Rectal smooth muscle tissue (tissue), 1 donor: ENCODE data around the gene FAM222B.

Experiments
- H3K27ac ChIP-seq: one replicate; pipeline ENCODE4 v1.7.0; 2013; ENCODE audit warnings: low read depth, low read length, inconsistent platforms
- H3K27me3 ChIP-seq: one replicate; pipeline ENCODE4 v1.7.0; 2013; ENCODE audit warnings: low read length; ENCODE audit not compliant: control insufficient read depth, insufficient read depth
- H3K36me3 ChIP-seq: one replicate; pipeline ENCODE4 v1.7.0; 2013; ENCODE audit warnings: low read length; ENCODE audit not compliant: control insufficient read depth, insufficient read depth
- H3K4me1 ChIP-seq: one replicate; pipeline ENCODE4 v1.7.0; 2013; ENCODE audit warnings: low read length; ENCODE audit not compliant: control insufficient read depth, insufficient read depth
- H3K4me3 ChIP-seq: one replicate; pipeline ENCODE4 v1.7.0; 2013; ENCODE audit warnings: low read length
- H3K9ac ChIP-seq: one replicate; pipeline ENCODE4 v1.7.0; 2013; ENCODE audit warnings: low read length

Gene FAM222B, protein sequence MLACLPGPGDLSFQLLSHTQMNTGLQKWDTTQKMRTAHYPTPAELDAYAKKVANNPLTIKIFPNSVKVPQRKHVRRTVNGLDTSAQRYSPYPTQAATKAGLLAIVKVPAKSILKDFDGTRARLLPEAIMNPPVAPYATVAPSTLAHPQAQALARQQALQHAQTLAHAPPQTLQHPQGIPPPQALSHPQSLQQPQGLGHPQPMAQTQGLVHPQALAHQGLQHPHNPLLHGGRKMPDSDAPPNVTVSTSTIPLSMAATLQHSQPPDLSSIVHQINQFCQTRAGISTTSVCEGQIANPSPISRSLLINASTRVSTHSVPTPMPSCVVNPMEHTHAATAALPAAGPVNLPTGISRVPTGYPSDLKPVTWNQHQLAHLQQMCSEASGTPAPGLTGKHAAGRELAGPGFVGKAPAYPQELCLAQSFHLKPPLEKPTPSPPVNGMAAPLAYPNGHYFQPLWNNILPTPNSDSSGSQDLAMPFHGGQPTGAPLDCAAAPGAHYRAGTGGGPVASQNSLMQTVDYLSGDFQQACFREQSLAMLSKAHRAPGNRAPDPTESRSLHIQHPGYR

DNA sequence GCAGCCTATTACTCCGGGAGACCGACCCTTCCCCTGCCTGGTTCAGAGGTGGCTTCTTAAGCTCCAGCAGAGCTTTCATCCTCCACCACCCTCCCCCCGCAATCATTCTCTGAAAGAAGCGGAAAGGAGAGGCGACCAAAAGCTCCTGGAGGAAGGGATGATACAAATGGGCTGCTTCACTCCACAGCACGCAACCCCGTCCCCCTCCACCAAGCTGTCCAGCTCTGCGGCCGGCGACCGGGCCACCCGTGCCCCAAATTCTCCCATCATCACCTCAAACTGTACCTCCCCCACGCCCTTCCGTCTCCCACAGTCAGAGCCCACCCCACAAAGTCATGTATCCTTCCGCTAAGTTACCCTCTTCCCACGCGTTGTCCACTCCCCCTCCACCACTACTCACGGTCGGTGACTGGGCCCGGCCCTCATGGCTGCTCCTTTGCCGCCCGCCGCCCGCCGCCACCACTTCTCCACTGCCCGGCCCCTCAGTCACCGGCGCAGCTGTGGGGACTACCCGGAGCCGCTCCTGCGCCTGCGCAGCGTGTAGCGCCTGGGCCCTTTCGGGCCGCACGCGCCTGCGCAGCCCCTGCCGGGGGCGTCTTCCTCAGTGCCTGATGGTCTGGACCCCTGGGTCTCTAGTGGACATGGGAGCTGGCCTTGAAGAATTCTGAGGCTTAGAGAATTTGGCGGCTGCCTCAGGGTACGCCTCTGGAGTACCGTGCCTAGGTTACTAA is at the start of gene FAM222B:
Gene FAM222B, minus strand, starts transcription at position 509 of the 731 bp plus-strand sequence. CDS start 76,123 bp downstream, outside the sequence.
- Histone ChIP-seq H3K36me3 (no peaks in the 10 kb centered on the region), H3K27ac (peak within 1 kb of the TSS; percentile 70)

DNA sequence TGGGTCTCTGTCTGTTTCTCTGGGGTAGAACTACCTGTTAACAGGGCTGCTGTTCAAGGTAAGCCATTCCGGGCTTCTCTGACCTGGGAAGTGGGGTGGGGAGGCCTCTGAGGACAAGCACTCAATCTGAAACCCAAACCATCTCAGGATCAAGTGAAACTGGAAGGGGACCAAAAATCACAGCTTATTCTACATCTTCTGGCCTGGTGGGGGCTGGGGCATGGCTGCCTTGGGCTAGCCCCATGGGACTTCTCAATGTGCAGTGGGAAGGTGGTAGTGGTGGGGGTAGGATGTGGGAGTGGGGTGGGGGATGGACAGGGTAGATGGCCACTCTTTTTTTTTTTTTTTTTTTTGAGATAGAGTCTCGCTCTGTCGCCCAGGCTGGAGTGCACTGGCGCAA is 49.4 kb upstream of the FAM222B start:
- Histone ChIP-seq H3K4me1 (no peaks in the 10 kb centered on the region), H3K27me3 (no peaks in the 10 kb centered on the region), H3K36me3 (peaks cover 5% of the 10 kb centered on the region), H3K27ac (no peak overlapping the region), H3K9ac (no peak overlapping the region), H3K4me3 (no peak overlapping the region)

More for the DNA sequence above, at the start of gene FAM222B:
- Histone ChIP-seq H3K4me1 (no peaks in the 10 kb centered on the region), H3K4me3 (peak within 1 kb of the TSS; percentile 81), H3K9ac (peak within 1 kb of the TSS; percentile 59), H3K27me3 (no peaks in the 10 kb centered on the region)

GRCh38 chr17:28891201-28891600 is 48.6 kb upstream of the FAM222B start:
- no peaks in the 10 kb centered on the region for H3K27me3 ChIP-seq
- H3K4me3 ChIP-seq, result no peak overlapping the region
- H3K27ac ChIP-seq, result no peak overlapping the region
- H3K4me1 ChIP-seq, result no peaks in the 10 kb centered on the region
- H3K36me3 ChIP-seq, result peaks cover 5% of the 10 kb centered on the region
- no peak overlapping the region for H3K9ac ChIP-seq

DNA sequence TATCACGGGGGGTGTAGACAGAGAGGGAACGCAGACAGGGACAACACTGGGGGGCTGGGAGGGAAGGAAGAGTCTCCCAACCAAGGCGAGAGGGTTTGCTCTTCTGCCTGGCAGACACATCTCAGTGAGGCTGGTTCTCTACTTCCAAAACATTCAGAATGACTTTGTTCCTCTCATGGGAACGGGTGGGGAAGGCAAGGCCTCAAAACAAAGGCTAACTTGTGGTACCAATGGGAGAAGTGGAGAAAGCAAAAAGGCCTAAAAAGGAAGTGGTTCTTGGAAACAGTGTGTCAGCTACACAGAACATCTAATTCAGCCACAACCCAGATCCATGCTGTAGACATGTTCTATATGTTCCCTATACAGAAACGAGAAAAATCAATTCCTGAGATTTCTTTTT is 47.4 kb upstream of the FAM222B start:
- no peak overlapping the region for H3K4me3 ChIP-seq
- H3K27me3 ChIP-seq, result no peaks in the 10 kb centered on the region
- peaks cover 7% of the 10 kb centered on the region for H3K36me3 ChIP-seq
- no peak overlapping the region for H3K9ac ChIP-seq
- H3K4me1 ChIP-seq, result no peaks in the 10 kb centered on the region
- no peak overlapping the region for H3K27ac ChIP-seq

DNA sequence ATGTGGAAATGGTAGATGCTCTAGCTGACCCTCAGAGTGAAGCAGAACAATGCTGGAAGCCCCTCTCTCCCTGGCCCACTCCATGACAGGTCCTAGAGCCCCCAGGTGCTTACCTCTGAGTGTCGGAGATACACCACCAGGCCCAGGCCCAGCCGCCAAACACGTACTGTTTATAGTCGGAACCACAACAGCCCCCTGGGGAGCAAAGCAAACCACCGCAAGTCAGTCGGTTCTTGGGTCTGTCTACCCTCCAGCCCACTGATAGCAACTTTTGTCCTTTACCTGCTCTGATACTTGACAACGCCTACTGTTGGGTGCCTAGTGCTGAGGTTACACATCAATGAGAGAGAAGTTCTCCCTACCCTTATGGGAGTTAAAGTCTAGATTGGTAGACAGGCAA is 46.2 kb upstream of the FAM222B start:
- Histone ChIP-seq H3K36me3 (peaks cover 17% of the 10 kb centered on the region), H3K9ac (no peak overlapping the region), H3K27ac (no peak overlapping the region), H3K27me3 (no peaks in the 10 kb centered on the region), H3K4me3 (no peak overlapping the region), H3K4me1 (no peaks in the 10 kb centered on the region)

GRCh38 chr17:28887871-28888471 is 45.4 kb upstream of the FAM222B start:
- Histone ChIP-seq H3K27ac (no peak overlapping the region), H3K9ac (no peak overlapping the region), H3K4me1 (no peaks in the 10 kb centered on the region), H3K27me3 (no peaks in the 10 kb centered on the region), H3K36me3 (peaks cover 18% of the 10 kb centered on the region), H3K4me3 (no peak overlapping the region)

GRCh38 chr17:28885951-28886350 is 43.4 kb upstream of the FAM222B start:
- H3K4me1 ChIP-seq, result no peaks in the 10 kb centered on the region
- peaks cover 33% of the 10 kb centered on the region for H3K36me3 ChIP-seq
- no peak overlapping the region for H3K9ac ChIP-seq

GRCh38 chr17:28885363-28885762 is 42.8 kb upstream of the FAM222B start:
- no peaks in the 10 kb centered on the region for H3K27me3 ChIP-seq
- no peaks in the 10 kb centered on the region for H3K4me1 ChIP-seq
- H3K4me3 ChIP-seq, result no peak overlapping the region
- no peak overlapping the region for H3K9ac ChIP-seq
- H3K36me3 ChIP-seq, result peaks cover 39% of the 10 kb centered on the region
- H3K27ac ChIP-seq, result no peak overlapping the region

More at GRCh38 chr17:28885951-28886350, 43.4 kb upstream of the FAM222B start:
- no peaks in the 10 kb centered on the region for H3K27me3 ChIP-seq
- H3K4me3 ChIP-seq, result no peak overlapping the region
- no peak overlapping the region for H3K27ac ChIP-seq

GRCh38 chr17:28883967-28884702 is 41.5 kb upstream of the FAM222B start:
- no peak overlapping the region for H3K9ac ChIP-seq
- no peaks in the 10 kb centered on the region for H3K27me3 ChIP-seq
- no peak overlapping the region for H3K27ac ChIP-seq
- peaks cover 50% of the 10 kb centered on the region for H3K36me3 ChIP-seq
- H3K4me1 ChIP-seq, result no peaks in the 10 kb centered on the region
- H3K4me3 ChIP-seq, result no peak overlapping the region

- Histone ChIP-seq H3K27me3 (no peaks in the 10 kb centered on the region), H3K4me3 (no peak overlapping the region), H3K4me1 (no peaks in the 10 kb centered on the region), H3K36me3 (peaks cover 48% of the 10 kb centered on the region), H3K9ac (no peak overlapping the region), H3K27ac (no peak overlapping the region)
These were observed 39.7 kb upstream of the FAM222B start for GRCh38 chr17:28882154-28882895.

DNA sequence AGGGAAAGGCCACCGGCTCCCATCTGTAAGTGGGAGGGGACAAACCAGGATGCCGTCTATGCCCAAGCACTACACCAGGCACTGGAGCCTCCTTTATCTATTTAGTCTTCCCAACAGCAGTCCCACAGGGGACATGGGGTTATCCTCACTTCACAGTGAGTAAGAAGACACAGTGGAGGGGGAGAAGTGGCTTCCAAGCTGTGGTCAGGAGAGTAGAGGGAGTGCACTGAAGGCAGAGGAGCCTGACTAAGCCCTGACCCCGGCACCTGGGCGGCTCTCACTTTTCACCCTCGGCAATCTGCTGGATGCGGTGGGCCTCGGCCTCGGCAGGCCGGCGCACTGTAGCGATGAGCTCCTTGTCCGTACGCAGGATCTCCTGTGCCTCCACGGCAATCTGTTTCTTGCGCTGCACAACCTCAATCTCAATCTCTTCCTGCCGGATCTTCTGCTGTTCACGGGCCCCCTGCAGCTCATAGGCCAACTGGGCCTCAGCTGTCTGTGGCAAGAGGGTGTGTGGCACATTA is 39.0 kb upstream of the FAM222B start:
- H3K27me3 ChIP-seq, result no peaks in the 10 kb centered on the region
- H3K27ac ChIP-seq, result no peak overlapping the region
- H3K4me3 ChIP-seq, result no peak overlapping the region
- no peak overlapping the region for H3K9ac ChIP-seq
- no peaks in the 10 kb centered on the region for H3K4me1 ChIP-seq
- H3K36me3 ChIP-seq, result peaks cover 48% of the 10 kb centered on the region
